Neuron (in vitro differentiated cells): Measurements from ENCODE around the gene C19orf25.

Experiments used
- H2AFZ ChIP-seq: one replicate; pipeline ENCODE4 v1.6.1; 2013; ENCODE audit warnings: low read depth, mild to moderate bottlenecking, inconsistent platforms, low read length, moderate library complexity
- H3K27me3 ChIP-seq: one replicate; pipeline ENCODE4 v1.6.1; 2013; ENCODE audit warnings: low read length; ENCODE audit not compliant: insufficient read depth
- H3K36me3 ChIP-seq: one replicate; pipeline ENCODE4 v1.6.1; 2013; ENCODE audit warnings: low read length; ENCODE audit not compliant: insufficient read depth
- H3K4me1 ChIP-seq: one replicate; pipeline ENCODE4 v1.6.1; 2013; ENCODE audit warnings: low read length; ENCODE audit not compliant: insufficient read depth
- H3K4me3 ChIP-seq: 2 replicates; pipeline ENCODE4 v1.5.1; 2013; ENCODE audit warnings: mild to moderate bottlenecking, low read length, moderate library complexity
- H3K9me3 ChIP-seq: one replicate; pipeline ENCODE4 v1.6.1; 2013; ENCODE audit warnings: low read length

C19orf25 gene

DNA sequence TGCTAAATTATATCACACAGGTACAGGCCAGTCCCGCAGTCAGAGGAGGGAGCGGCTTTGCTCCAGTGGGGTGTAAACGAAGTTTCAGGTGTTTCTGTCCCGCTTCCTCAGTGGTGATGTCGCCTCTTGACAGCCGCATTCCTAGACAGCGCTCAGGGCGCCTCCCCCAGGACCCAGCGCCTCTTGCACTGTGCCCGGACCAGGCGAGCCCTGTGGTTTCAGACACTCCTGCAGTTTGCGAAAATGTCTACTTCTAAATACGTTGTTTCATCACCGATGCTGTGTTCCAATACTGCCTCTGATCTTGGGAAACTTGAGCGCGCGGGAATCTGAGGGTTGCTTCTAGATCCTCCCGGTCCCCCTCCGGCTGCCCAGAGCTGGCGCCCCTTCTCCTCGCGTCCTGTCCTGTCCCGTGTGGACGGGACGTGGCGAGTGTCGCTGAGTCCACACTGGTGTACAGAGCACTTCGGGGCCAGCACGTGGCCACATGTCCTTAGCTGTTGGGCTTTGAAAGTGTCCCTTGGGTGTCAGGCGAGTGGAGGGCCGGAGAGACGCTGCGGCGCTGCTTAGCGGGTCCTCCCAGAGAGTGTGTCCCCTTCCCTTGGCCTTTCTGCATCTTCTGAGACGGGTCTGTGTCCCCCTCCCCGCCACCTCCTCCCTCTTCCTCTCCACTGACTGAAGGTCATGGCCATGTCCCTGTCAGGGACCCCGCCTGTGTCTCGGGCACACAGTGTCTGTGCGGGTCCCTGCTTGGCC is 55.4 kb downstream of the C19orf25 start:
- Histone ChIP-seq H3K27me3 (no peaks in the 10 kb centered on the region), H2AFZ (no peak overlapping the region), H3K4me3 (no peak overlapping the region), H3K36me3 (peaks cover 84% of the 10 kb centered on the region), H3K9me3 (no peaks in the 10 kb centered on the region), H3K4me1 (peaks cover 15% of the 10 kb centered on the region)
